GM12801 (cell line): Measurements from ENCODE around the gene SEPTIN14.

Source experiments
- TF ChIP-seq, protein P1 (sequence below): IDR thresholded peaks from one replicate; pipeline ENCODE4 v1.5.1; 2011; ENCODE audit warnings: control low read depth; ENCODE audit not compliant: insufficient read length; ENCODE audit errors: extremely low read depth

SEPTIN14 gene

DNA sequence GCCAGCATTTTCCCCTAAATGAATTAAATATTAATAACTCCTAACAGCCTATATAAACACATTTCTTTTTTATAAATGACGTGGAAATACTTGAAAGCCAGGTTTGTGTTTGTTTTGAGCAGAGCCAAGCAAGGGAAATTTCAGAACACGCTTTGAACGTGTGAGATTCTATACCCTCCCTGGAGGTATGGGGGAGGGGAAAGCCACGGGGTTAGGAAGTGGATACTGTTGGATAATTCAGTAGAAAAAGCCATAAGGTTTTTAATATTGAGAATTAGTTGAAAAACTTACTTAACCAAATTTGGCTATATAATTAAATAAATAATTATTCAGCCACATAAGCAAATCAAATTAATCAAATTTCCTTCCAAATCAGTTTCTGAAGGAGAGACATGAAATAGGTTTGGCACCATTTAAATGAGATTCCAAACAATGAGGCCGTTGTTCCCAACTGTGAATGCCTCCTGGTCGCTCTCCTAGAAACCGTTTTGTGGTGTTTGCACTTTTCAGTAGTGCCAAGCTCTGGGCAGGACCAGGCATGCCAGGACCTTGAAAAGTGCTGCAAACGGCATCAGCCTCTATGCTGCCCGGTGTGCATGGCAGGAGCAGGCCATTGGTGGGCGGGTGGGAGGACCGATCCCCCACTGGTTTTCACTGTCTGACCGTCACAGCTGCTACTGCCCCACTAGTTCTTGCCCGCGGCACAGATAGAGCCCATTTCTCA, 88.1 kb downstream of the SEPTIN14 start:
- TF ChIP-seq, protein P1, sequence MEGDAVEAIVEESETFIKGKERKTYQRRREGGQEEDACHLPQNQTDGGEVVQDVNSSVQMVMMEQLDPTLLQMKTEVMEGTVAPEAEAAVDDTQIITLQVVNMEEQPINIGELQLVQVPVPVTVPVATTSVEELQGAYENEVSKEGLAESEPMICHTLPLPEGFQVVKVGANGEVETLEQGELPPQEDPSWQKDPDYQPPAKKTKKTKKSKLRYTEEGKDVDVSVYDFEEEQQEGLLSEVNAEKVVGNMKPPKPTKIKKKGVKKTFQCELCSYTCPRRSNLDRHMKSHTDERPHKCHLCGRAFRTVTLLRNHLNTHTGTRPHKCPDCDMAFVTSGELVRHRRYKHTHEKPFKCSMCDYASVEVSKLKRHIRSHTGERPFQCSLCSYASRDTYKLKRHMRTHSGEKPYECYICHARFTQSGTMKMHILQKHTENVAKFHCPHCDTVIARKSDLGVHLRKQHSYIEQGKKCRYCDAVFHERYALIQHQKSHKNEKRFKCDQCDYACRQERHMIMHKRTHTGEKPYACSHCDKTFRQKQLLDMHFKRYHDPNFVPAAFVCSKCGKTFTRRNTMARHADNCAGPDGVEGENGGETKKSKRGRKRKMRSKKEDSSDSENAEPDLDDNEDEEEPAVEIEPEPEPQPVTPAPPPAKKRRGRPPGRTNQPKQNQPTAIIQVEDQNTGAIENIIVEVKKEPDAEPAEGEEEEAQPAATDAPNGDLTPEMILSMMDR, result no peak

DNA sequence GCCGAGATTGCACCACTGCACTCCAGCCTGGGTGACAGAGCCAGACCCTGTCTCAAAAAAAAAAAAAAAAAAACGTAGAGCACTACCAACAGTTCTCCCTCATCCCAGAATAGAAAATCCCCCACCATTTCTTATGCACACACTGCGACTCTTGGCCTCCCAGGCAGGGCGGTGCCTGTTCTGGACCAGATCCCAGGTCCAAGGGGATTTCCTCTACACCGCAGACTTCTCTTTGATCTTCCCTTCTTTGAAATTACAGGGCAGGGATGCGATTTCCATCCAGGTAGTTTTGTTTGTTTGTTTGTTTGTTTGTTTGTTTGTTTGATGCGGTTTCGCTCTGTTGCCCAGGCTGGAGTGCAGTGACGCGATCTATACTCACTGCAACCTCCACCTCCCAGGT, 91.8 kb downstream of the SEPTIN14 start:
- TF ChIP-seq, protein P1, result no peak
